IPS-NIHi11 (cell line): Measurements from ENCODE around the gene RNF121.
A peak's percentile ranks its signal among the peaks of the same experiment; 100 is the strongest.

Experiments
- DNase-seq: peaks from one replicate; pipeline ENCODE4 v3.0.0; 2012; ENCODE audit warnings: mixed read lengths, low spot score

Gene RNF121

DNA sequence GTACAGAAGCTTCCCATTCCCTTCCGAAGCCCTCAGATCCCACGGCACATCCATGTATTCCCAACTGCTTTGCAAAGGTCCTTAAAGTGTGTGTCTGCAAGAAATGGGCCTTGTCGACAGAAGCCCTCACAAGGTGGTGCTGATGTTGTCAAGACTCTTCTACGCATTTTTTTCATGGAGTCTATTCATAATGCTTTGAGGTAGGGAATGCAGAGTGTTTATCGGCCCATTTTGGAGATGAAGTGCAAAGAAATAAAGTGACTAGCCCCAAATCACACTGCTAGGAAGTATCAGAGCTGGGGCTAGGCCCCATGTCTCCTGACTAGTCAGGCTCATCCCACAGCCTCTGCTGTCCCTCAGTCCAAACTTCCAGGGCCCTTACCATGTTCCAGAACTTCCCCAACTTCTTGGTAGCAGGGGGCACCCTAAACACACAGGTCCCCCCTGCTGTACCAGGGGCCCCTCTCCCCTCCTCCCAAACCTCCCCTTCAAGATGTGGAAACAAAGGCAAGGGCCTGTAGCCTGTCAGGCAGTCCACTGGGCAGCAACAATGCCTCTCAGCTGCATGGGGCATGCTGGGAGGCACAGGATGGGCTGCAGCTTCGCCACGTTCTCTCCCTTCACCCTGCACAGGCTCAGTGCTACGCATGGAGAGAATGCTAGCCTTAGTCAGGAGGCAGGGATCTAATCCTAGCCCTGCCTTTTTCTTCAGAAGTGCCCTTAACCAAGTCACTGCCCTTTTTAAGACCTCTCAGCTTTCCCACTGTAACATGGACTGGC is 77.7 kb downstream of the RNF121 start:
- DNase-seq: no peak

GRCh38 chr11:72007089-72007476 is 78.2 kb downstream of the RNF121 start:
- DNase-seq: no peak

DNA sequence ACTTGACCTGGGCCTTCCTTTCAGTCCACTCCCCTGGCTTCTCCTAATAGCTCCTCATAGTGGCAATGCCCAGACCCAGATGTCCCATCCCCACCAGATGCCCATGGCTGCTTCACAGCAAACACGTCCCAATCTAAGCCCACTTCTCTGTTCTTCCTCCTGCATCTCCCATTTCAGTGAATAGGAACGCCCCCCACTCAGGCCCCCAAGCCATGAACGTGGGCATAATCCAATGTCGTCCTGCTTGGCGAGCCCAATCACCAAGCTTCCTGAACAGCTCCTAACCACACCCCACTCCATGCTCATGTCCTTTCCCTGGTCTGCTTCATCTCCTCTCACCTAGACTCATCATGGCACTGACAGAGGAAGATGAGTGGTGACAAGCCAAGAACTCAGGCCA is 78.7 kb downstream of the RNF121 start:
- DNase-seq: no peak

GRCh38 chr11:72008728-72009127 is 79.9 kb downstream of the RNF121 start:
- DNase-seq: no peak

DNA sequence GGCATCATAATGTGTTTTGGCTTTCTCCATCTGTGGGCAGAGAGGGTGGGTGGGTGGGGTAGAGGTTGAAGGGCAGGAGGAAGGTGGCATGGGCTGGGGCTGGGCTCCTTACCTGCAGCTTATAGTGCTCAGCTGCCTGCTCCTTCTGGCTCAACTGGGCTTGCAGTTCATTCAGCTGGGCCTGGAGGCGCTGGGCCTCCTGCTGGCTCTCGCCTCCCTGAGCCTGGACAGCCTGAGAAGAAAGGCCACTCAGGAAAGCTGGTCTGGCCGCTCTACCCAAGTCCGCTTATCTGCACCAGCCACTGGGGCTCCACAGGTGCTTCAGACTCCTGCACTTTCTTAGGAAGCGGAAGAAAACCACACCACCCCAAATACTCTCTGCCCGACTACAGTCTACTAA is 80.3 kb downstream of the RNF121 start:
- DNase-seq: no peak

DNA sequence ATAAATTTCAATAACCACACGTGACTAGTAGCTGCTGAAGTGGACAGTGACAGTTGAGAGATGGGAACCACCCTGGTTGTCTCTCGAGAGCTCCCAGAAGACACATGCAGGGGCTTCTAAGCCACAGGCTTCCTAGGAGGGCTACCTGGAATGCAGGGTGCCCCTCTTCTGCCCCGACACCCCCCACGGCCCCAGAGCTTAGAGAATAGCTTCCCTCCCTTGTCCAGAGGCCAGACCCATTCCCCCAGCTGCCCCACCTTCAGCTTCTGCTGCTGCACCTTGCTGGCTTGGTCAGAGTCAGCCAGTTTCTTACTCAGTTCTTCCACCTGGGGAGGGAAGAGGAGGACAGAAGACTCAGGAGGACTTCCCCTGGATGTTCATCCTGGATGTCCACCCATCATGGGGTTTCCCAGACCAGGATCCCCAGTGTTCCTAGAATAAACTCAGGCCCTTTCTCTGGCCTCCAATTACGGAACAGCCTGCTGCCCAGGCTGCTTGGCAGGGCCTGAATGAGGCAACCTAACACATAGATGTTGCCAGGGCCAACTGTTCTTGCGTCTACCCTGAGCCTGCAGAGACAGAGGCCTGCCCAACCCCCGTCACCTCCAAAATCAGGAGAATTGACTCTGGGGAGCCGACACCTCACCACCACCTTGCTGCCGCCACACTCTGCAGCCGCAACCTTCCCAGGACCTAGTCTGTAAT is 81.8 kb downstream of the RNF121 start:
- no peak for DNase-seq

DNA sequence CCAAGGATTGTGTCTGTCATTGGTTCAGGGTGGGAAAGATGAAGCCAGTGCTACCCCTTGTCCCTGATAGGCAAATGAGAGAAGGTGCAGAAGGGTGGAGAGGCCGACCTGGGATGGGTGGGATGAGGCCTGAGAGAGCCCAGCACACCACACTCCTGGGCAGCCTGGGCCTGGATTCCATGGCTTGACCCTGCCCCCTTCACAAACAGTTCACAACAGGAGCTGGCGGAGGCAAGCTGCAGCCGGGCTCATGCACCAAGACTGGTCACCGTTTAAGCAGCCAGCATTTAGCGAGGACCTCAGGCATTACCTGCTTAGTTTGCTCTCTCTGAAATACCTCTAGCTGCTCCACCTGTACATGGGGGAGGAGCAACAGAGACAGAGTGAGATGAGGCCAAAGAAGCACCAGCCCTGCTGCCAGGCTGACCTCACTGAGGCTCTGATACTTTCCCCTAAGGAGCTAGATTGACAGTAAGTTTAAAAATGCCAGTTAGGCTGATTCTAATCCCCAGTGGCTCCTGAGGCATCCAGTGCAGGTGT is 83.3 kb downstream of the RNF121 start:
- no peak for DNase-seq

DNA sequence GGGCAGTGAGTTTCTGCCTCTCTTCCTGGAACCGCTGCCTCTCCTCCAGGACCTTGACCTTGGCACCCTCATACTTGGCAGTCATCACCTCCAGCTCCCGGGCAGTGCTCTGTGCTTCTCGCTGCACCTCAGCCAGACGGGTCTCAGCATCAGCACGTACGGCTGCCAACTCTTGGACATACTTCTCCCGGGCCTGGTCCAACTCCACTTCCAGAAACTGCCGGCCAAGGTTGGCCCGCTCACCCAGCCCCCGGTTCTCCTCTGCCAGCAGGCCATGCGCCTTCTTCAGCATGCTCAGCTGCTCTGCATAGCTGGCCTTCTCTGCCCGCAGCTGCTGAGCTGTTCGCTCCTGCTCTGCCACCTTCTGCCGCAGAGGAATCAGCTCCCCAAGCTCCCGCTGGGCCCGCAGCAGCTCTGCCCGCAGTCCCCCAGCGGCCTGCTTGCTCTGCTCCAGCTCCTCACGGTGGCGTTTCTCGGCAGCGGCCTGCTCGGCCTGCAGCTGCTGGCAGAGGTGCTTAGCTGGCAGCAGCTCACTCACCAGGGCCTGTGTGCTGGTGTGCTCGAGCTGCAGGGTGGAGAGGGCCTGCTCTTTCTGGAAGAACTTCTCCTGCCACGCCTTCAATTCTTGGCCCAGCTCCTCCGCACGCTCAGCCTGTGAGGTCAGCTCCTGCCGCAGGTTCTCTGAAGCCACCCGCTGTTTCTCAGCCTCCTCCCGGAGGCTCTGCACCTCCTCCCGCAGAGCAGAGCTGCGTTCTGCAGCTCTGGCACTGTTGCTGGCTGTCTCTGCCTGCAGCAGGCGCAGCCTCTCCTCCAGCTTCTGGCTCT is 84.3 kb downstream of the RNF121 start:
- DNase-seq: peak; percentile 72

DNA sequence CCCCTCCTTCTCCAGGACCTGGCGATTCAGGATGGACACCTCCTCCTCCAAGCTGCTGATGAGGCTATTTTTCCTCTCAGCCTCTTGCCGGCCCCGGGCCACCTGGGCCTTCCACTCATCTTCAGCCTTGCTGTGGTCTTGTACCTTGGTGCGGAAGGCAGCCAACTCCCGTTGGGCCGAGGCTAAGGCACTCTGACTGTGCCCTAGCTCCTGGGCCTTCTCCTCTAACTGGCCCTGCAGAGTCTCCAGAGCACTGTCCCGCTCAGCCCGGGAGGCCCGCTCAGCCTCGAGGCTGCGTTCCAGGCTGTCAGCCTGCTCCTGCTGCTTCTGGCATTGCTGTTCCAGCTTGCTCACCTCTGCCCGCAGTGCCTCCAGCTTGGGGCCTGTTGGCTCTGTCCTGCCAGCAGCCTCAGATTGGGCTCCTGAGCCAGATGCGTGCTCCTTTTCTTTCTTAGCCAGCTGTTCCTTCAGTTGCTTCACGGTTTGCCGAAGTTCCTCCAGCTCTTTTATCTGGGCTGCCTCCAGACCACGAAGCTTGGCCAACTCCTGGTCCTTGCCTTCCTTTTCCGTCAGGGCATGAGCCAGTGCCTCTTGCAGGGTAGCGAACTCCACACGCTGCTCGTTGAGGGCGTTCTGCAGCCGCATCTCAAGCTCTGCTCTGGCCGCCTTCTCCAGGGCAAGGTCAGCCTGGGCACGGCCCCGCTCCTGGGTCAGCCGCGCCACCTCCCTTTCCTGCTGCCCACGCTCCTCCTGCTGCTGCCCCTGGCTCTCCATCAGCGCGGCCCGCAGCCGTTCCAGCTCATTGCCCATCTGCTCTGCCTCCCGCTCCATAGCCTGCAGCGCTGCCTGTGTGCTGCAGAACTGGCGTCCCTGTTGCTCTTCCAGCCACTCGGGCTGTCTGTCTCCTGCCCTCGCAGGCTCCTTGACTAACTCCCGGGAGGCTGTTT is 85.2 kb downstream of the RNF121 start:
- DNase-seq: no peak

DNA sequence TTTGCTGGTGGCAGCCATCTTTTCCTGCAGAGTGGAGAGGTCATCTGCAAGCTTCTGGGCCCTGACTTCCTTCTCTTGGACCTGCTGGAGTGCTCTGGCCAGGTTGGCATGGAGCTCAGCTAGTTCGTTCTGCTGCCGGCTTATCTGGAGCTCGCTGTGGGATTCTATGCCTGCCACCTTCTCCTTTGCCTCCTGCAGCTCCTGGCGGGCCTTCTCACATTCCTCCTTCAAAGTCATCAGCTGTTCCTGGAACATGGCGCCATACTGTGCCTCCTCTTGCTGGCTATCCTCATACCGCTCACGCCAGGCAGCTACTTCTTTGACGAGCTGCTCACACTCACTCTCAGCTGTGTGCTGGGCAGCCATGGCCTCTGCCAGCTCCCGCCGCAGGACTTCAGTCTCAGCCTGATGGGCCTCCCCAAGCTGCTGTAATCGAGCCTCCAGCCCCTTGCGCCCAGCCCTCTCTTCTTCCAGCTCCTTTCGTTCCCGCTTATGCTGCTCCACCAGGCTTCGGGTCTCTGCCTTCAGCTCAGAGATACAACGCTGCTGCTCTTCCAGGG is 86.0 kb downstream of the RNF121 start:
- no peak for DNase-seq

DNA sequence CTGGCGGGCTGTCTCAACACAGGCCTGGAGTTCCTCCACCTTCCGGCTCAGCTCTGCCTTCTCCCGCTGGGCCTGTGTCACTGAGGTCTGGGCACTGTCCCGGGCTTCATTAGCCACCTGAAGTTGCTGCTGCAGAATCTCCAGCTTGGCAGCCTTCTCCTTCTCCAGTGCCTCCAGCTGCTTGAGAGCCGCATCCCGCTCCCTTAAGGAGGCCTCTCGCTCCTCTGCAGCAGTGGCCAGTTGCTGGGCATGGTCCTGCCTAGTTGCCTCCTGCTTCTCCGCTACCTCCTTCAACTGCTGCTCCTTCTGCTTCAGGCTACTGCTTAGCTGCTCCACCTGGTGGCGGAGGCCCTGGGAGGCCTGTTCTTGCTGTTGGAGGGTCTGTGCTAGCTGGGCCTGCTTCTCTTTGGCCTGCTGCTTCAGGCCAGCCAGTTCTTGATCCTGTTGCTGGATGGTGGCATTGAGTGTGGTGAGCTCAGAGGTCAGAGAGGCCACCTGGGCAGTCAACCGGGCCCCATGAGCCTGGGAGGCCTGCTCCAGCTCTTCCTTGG is 86.7 kb downstream of the RNF121 start:
- DNase-seq: peak; percentile 62

DNA sequence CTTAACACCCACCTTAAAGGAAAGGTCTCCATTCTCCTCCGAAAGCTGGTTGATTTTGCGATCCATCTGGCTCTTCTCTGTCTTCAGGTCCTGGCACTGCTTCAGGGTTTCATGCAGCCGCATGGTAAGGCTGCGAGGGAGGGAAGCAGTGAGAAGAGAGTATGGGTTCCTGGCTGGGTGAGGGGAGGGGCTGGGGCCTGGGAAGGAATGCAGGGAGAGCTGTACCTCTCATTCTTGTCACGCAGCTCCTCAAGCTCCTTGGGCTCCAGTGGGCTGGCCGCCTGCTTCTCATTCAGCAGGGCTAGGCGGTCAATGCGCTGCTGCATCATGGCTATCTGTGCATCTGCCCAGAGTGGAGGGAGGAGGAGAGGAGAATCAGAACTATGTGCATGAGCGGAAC is 89.3 kb downstream of the RNF121 start:
- no peak for DNase-seq

GRCh38 chr11:72023335-72023734 is 94.5 kb downstream of the RNF121 start:
- no peak for DNase-seq

DNA sequence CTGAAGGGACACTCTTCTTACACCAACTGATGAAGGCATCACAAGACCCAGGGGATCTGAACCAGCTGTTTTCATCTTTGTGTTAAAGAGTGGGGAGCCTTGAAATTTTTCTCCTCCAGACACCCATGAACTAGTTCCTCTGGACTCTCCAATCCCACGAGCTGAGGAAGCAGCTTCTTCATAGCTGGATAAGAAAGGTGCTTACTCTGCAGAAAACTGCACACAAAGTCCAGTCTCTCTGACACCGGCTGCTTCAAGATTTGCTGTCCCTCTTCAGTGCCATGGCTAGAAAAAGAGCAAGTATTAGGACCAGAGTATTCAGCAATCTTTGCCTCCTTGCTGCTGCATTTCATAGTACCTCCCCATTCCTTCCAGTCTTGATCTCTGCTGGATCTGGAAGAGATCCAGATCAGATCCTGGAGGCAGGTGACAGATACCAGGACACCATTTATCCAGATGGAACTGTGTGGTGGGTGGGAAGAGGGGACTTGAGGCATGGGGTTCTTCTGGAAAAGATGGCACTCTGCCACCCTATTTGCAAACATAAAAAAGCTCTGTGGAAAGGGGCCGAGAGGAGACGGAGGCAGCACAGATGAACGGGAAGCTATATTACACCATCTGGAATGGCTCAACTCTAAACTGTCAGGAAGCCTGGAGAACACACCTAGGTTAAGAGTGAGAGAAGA is 95.4 kb downstream of the RNF121 start:
- DNase-seq: no peak

GRCh38 chr11:72026090-72026489 is 97.2 kb downstream of the RNF121 start:
- no peak for DNase-seq

- DNase-seq: no peak
Observed at GRCh38 chr11:72030472-72031045, 101.7 kb downstream of the RNF121 start.

GRCh38 chr11:72036687-72037086 is 107.8 kb downstream of the RNF121 start:
- no peak for DNase-seq

- no peak for DNase-seq
Observed at GRCh38 chr11:72037554-72038311, 108.9 kb downstream of the RNF121 start.

DNA sequence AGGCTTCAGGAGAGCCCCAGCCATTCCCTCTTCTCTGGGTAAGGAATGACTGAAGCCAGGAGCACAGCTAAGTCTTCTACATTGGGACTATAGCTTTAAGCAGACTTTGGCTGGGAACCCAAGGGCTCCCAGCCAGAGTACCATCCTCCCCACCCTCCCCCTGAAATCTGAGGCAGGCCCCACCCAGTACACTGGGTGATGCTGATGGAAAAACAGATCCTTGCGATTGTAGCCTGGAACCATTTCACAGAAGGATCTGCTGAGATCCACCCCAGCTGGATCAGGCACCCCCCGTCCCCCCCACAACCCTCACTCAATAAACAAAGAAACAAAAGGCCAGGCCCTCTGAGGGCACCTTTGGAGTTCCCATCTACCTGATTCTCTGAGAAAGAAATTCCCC is 109.6 kb downstream of the RNF121 start:
- no peak for DNase-seq
